K562 (cell line): Measurements from ENCODE around the gene CST1.
"Not testable (repeated sequence)": the region's sequence is repeated elsewhere in the genome, so short reads cannot be mapped to it uniquely, and the experiment has no call there.

Experiments used
- ARHGAP35 ChIP-seq: fragments of 450-650 bp; IDR thresholded peaks from 2 replicates; pipeline ENCODE4 v1.6.1; 2018; ENCODE audit not compliant: partially characterized antibody
- CREB1 ChIP-seq, 2 experiments: sonication (generic) in 1 of 2; formaldehyde crosslinking in 1 of 2; IDR thresholded peaks; 2 replicates each; pipeline versions ENCODE4 v1.6.1 to v1.8.0; 2012 to 2022; ENCODE audit warnings: inconsistent platforms in 1 of 2, mild to moderate bottlenecking in 1 of 2, missing genetic modification reagents in 1 of 2, moderate library complexity in 1 of 2
- E2F4 ChIP-seq: sonication (generic); formaldehyde crosslinking; IDR thresholded peaks from 2 replicates; pipeline ENCODE4 v1.8.0; 2022; ENCODE audit warnings: mild to moderate bottlenecking, low read depth, missing genetic modification reagents
- NCOA6 ChIP-seq: fragments of 450-650 bp; IDR thresholded peaks from 2 replicates; pipeline ENCODE4 v1.6.1; 2017; ENCODE audit warnings: mild to moderate bottlenecking
- NFYB ChIP-seq: IDR thresholded peaks from 2 replicates; pipeline ENCODE4 v1.6.1; 2011; ENCODE audit warnings: mild to moderate bottlenecking, moderate library complexity; ENCODE audit not compliant: insufficient read length; ENCODE audit errors: extremely low read depth
- POLR2A ChIP-seq: fragments of 450-650 bp; conservative IDR thresholded peaks from 2 replicates; pipeline ENCODE4 v1.6.1; 2016
- RERE ChIP-seq: sonication (generic); formaldehyde crosslinking; IDR thresholded peaks from 2 replicates; pipeline ENCODE4 v1.8.0; 2023; ENCODE audit warnings: missing genetic modification reagents, mild to moderate bottlenecking, borderline replicate concordance
- STAT6 ChIP-seq: sonication (generic); formaldehyde crosslinking; IDR thresholded peaks from 2 replicates; pipeline ENCODE4 v1.8.1; 2023; ENCODE audit warnings: mild to moderate bottlenecking, missing genetic modification reagents
- U2AF2 ChIP-seq: fragments of 200-400 bp; formaldehyde crosslinking; optimal IDR thresholded peaks from 2 replicates; pipeline ENCODE3; 2017; ENCODE audit warnings: low read depth, mild to moderate bottlenecking, low read length
- ZKSCAN8 ChIP-seq: fragments of 200-800 bp; sonication (Bioruptor generic); IDR thresholded peaks from 2 replicates; pipeline ENCODE4 v1.6.1; 2016; ENCODE audit warnings: missing genetic modification characterization, missing compliant biosample characterization
- ZNF644 ChIP-seq: fragments of 200-800 bp; sonication (Bioruptor generic); IDR thresholded peaks from 2 replicates; pipeline ENCODE4 v1.6.1; 2016; ENCODE audit warnings: low read depth, missing genetic modification characterization, missing compliant biosample characterization
- ZZZ3 ChIP-seq: fragments of 450-650 bp; IDR thresholded peaks from 2 replicates; pipeline ENCODE4 v1.6.1; 2016; ENCODE audit warnings: antibody characterized with exemption, mild to moderate bottlenecking, moderate library complexity

GRCh38 chr20:23734440-23734839, 16.3 kb downstream of the CST1 start:
- not testable (repeated sequence) for TF ChIP-seq NFYB; NCOA6; ZNF644 (tag); U2AF2; POLR2A; STAT6 (CRISPR knock-in tag); ARHGAP35; ZKSCAN8 (CRISPR knock-in tag); E2F4; CREB1 (IDR thresholded peaks at IDR 0.05); CREB1 (CRISPR knock-in tag; IDR thresholded peaks at IDR 0.05); ZZZ3; RERE (CRISPR knock-in tag)
